GM21786 (cell line): ENCODE results near the gene CENPA.
"Not testable (repeated sequence)": the region's sequence is repeated elsewhere in the genome, so short reads cannot be mapped to it uniquely, and the experiment has no call there.

Source experiments
- ATAC-seq: cut with Tn5 transposase; IDR thresholded peaks from one replicate; pipeline ENCODE4 v1.9.1; 2021; ENCODE audit not compliant: unreplicated experiment

Gene CENPA

GRCh38 chr2:26759845-26760244 lies 26.0 kb upstream of the CENPA start:
- no peak for ATAC-seq

GRCh38 chr2:26760991-26761390 lies 24.9 kb upstream of the CENPA start:
- ATAC-seq: not testable (repeated sequence)

- ATAC-seq: no peak
These were observed 22.8 kb upstream of the CENPA start for GRCh38 chr2:26763019-26763418.

- peak; percentile 69 for ATAC-seq
These were observed 21.6 kb upstream of the CENPA start, which contains the start of gene SLC35F6 for GRCh38 chr2:26764078-26764887. Gene SLC35F6 (plus strand): TSS chr2:26764284. CDS start chr2:26764350, 66 bp downstream.

DNA sequence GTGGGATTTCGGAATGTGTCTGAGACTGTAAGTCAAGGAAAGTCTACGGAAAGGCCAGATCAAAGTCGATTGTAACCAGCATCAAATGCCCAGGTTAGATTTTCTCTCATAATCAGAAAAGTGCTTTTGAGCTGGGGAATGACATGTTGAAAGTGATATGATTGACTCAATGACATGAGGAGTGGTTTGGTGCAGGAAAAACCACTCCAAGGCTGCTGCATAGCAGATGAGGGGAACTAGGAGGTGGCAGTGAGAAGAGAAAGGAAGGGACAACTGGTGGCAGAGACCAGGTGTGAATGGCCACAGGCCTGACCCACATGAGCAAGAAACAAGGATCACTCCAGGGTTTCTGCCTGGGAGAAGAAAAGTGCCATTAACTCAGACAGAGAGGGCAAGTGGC lies 20.9 kb upstream of the CENPA start:
- ATAC-seq: no peak

GRCh38 chr2:26765475-26766200 lies 20.2 kb upstream of the CENPA start:
- no peak for ATAC-seq

- ATAC-seq: no peak
These were observed 18.7 kb upstream of the CENPA start for GRCh38 chr2:26767129-26767528.

DNA sequence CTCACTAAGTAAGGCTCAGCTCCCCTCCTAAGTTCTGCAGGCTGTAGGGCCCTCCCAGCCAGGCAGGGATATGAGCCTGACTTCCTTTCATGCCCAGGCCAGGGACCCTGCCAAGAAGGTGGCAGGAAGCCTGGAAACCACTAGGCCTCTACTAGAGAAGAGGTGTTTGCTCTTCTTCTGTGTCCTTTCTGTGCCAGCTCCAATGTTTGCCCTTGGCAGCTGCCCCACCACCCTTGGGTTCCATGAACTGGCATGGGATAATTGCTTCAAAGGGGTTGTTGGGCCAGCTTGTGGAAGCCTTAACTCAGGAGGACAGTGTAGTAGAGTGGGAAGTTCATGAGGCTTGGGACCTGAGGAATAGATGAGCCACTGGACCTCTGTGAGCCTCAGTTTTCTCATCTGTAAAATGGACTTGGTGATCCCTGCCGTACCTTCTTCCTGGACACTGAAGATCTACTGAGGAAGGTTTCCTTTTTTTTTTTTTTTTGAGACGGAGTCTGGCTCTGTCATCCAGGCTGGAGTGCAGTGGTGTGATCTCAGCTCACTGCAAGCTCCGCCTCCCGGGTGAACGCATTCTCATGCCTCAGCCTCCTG lies 17.9 kb upstream of the CENPA start:
- no peak for ATAC-seq

GRCh38 chr2:26768759-26769088 lies 17.1 kb upstream of the CENPA start:
- ATAC-seq: no peak

DNA sequence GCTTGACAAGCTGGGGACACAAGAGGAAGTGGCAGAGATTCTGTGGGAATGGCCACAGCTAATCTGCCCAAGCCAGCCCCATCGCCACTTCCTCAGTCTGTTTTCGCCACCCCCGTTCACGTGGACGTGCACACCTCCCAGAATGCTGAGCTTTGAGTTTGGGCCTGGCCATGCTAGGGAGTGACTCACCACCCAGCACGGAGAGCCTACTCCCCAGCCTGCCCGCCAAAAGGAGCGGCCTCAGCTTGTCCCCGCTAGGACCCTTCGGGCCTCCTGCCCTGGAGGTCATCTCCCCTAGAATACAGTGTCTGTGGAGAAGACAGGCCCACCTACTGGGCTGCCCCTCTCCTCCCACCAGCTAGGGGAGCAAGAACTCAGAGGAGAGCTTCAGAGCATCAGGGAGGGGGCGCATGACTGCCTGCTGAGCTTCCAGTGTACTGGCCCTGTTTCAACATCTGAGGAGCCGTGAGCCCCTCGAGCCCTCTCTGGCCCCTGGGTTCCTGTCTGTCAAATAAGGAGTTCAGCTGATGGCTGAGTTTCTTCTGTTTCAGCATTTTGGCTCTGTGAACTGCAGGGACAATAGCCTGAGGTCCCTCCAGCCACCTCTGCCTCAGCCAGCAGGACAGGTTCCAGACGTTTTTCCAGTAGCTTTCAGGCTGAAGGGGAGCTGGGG lies 16.6 kb upstream of the CENPA start:
- no peak for ATAC-seq

DNA sequence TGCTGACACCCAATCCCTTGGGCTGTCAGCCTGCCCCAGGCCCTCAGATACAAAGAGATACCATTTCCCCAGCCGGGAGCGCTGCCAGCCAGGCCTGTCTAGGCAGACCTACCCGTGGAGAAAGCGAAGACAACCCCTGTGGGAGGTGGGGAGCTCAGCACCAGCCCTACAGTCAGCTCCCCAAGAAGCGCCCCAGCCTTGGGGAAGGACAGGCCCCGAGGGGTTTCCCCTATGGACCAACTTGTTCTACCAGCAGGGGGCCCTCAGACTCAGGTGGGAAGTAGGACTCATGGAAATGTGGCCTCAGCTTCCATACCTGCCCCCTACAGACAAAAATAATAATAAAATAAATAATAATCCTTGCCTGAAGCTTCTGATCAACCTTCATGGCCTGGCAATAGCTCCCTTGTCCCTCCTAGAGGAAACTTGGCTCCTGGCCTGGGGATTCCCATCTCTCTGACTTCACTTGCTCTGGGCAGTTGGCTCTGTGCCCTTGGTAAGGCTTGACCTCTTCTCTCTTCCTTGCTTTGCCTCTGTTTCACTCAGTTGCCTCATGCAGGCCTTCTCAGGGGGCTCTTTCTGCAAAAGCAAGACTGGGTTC lies 14.8 kb upstream of the CENPA start:
- no peak for ATAC-seq

DNA sequence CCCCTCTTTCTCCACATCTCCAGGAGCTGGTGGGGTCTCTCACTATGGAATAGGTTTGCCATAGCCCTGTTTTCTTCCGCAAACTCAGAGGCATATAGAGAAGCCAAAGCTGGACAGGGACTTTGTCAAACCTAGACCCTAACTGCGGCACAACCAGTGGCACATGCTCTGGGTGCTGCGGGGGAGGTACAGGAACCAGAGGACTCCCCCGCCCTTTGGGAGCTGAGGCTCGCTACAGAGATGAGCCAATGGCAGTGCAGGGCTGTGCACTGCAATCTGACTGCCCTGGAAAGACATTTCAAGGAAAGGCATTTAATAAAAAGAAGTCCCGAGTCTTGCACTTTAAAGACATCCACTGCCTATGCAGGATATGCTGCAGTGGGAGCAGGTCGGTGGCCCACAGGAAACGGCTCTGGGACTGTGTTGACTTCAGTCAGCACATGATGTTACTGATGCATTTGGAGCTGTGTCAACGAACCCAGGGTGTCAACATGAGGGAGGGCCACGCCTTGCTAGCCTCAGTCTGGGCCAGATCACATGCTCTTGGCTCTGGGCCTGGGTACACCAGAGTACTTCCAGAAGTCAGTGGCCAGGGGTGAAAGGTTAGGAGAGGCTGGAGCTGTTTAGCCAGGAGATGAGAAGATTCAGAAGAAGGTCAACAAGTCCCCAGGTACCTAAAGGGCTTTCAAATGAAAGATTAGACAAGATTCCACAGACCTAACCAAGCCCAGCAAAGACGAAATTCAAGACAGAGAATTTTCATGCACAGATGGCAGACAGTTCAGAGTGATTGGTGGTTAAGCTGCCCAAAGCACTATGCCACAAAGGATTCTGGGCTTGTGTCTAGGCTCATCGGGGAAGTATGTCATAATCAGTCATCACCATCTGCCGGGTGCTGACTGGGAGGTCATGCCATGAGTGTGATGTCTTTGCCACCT lies 13.5 kb upstream of the CENPA start:
- no peak for ATAC-seq

- no peak for ATAC-seq
These were observed 9.6 kb upstream of the CENPA start for GRCh38 chr2:26776195-26776800.

DNA sequence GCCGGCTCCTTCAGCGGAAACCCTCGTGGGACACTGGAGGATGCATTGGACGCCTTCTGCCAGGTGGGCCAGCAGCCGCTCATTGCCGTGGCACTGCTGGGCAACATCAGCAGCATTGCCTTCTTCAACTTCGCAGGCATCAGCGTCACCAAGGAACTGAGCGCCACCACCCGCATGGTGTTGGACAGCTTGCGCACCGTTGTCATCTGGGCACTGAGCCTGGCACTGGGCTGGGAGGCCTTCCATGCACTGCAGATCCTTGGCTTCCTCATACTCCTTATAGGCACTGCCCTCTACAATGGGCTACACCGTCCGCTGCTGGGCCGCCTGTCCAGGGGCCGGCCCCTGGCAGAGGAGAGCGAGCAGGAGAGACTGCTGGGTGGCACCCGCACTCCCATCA lies 7.8 kb upstream of the CENPA start:
- ATAC-seq: no peak

- ATAC-seq: no peak
These were observed 7.3 kb upstream of the CENPA start for GRCh38 chr2:26778507-26778906.

- no peak for ATAC-seq
These were observed 5.6 kb upstream of the CENPA start for GRCh38 chr2:26780203-26780760.

DNA sequence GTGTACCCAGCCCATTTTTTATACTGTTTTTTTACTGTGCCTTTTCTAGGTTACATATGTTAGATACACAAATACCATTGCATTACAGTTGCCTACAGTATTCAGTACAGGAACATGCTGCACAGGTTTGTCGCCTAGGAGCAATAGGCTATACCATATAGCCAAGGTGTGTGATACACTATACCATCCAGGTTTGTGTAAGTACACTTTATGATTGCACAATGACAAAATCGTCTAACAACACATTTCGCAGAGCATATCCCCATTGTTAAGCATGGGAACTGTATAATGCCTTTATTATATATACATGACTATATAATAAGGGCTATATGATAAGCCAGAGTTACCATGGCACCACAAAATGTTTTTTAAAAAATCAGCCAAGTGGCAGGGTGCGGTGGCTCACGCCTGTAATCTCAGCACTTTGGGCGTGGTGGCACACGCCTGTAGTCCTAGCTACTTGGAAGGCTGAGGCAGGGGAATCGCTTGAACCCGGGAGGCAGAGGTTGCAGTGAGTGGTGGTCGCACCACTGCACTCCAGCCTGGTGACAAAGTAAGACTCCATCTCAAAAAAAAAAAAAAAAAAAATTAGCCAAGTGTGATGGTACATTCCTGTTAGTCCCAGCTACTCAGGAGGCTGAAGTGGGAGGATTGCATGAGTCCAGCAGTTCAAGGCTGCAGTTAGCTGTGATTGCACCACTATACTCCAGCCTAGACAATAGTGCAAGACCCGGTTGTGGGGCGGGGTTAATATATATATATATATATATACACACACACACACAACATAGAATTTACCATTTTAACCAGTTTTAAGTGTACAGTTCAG lies 2.8 kb upstream of the CENPA start:
- ATAC-seq: no peak

DNA sequence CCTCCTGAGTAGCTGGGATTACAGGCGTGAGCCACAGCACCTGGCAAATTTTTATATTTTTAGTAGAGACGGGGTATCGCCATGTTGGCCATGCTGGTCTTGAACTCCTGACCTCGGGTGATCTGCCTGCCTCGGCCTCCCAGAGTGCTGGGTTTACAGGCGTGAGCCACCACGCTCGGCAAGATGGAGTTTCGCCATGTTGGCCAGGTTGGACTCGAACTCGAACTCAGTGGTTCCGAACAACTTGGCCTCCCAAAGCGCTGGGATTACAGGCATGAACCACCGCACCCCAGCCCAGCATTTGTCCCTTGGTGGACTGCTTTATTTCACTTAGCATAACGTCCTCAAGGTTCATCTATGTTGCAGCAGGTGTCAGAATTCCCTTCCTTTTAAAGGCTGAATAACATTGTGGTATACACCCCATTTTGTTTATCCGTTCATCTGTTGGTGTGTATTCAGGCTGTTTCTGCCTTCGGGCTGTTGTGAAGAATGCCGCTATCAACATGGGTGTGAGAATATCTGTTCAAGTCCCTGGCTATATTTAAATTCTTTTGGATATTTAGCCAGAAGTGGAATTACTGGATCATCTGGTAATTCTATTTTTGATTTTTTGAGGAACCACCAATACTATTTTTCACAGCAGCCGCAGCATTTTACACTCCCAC lies 1.2 kb upstream of the CENPA start:
- no peak for ATAC-seq
